ENCODE data around the gene CCR4. TPM values are rescaled to one million over a fixed set of nuclear protein-coding genes. Genes with fewer than 3 reads are reported as not detected.

CCR4 gene
- total and polyA plus RNA-seq, 10 of the 15 experiments (the other 5 are each of a cell fraction or from before 2014, with no cell fraction given): 0.41 to 12.4 (median 5.3) TPM

DNA sequence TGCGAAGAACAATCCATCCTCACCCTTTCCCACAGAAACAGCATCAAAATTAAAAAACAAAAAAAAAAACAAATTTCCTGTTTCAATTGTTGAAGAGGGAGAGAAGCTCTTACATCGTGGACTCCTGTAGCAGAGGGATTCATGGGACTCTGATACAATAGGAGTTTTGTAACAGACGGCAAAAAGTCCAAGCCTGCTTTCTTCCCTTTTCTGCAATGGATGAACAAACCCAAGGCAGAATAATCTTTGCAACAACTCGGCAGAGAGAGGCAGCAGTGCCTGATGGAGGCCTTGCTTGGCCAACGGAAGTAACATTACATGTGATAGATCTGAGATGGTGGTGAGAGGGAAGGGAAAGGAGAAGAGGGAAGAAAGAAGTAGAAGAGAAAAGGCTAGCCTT, 26.9 kb downstream of the CCR4 start (continued):
- TF ChIP-seq, protein P1, sequence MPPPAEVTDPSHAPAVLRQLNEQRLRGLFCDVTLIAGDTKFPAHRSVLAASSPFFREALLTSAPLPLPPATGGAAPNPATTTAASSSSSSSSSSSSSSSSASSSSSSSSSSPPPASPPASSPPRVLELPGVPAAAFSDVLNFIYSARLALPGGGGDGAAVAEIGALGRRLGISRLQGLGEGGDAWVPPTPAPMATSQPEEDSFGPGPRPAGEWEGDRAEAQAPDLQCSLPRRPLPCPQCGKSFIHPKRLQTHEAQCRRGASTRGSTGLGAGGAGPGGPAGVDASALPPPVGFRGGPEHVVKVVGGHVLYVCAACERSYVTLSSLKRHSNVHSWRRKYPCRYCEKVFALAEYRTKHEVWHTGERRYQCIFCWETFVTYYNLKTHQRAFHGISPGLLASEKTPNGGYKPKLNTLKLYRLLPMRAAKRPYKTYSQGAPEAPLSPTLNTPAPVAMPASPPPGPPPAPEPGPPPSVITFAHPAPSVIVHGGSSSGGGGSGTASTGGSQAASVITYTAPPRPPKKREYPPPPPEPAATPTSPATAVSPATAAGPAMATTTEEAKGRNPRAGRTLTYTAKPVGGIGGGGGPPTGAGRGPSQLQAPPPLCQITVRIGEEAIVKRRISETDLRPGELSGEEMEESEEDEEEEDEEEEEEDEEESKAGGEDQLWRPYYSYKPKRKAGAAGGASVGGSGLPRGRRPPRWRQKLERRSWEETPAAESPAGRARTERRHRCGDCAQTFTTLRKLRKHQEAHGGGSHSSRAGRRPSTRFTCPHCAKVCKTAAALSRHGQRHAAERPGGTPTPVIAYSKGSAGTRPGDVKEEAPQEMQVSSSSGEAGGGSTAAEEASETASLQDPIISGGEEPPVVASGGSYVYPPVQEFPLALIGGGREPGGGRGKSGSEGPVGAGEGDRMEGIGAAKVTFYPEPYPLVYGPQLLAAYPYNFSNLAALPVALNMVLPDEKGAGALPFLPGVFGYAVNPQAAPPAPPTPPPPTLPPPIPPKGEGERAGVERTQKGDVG (CRISPR knock-in tag; IDR thresholded peaks at IDR 0.05): no peak

DNA sequence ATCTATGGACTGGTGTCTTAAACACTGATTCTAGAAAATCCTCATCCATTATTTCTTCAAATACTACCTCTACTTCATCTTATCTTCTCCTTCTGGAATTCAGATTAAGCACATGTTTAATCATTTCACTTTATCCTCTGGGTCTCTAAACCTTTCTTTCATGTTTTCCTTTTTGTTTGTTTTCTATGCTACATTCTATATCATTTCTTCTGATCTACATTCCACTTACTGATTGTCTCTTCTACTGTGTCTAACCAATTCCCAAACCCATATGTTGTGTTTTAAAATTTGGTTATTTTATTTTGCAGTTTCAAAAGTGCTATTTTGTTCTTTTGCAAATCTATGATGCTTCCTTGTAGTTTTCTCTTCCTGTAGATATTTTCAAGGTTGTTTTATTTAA, 31.7 kb downstream of the CCR4 start:
- Histone ChIP-seq H3K79me2 (ENCODE audit: control insufficient read depth, insufficient read depth, low read length) (no peaks in the 10 kb centered on the region), H2AFZ (ENCODE audit: control insufficient read depth, low read depth, low read length) (no peak overlapping the region), H4K20me1 (ENCODE audit: control insufficient read depth, insufficient read depth) (no peaks in the 10 kb centered on the region), H3K36me3 (ENCODE audit: control insufficient read depth in 2 of 2, insufficient read depth in 2 of 2, low read length in 1 of 2) (no peaks in the 10 kb centered on the region), H3K4me2 (ENCODE audit: control insufficient read depth, insufficient read depth) (no peak overlapping the region), H3K27me3 (replicated peaks in 1 of 2; ENCODE audit: control insufficient read depth in 2 of 2, insufficient read depth in 2 of 2, low read length in 1 of 2) (no peaks in the 10 kb centered on the region), H3K4me1 (ENCODE audit: control insufficient read depth, insufficient read depth, low read length) (no peaks in the 10 kb centered on the region), H3K9me3 (replicated peaks; ENCODE audit: control insufficient read depth, insufficient read depth, low read length) (no peaks in the 10 kb centered on the region), H3K4me3 (no peak overlapping the region), H3K9ac (ENCODE audit: control insufficient read depth, insufficient read depth, low read length) (no peak overlapping the region), H3K27ac (ENCODE audit: control insufficient read depth, insufficient read depth) (no peak overlapping the region)
- ATAC-seq (no peak), DNase-seq (ENCODE audit: low read depth, low spot score) (no peak), FAIRE-seq (no peak)
- BruUV-seq (replicated peaks): no TSS peak
- ChIA-PET POLR2A (interaction anchor here (1.1 kb wide), 1 partner anchor 9 kb away, joined by 3 read pairs; no protein-coding TSS in a partner anchor), RAD21 (ENCODE audit: unreplicated experiment) (no interaction called here), SMC1A (ENCODE audit: uncharacterized antibody, unreplicated experiment) (interaction anchor here (1.2 kb wide), 1 partner anchor 22 kb away, joined by 3 read pairs; no protein-coding TSS in a partner anchor), CTCF (no interaction called here)
- in situ Hi-C loops (cut with MboI): no loop called here
- intact Hi-C loops (cut with micrococcal nuclease; ENCODE audit: unreplicated experiment): no loop called here
- no peak for TF ChIP-seq CBFB (IDR thresholded peaks at IDR 0.05; ENCODE audit: low read depth)
- TF ChIP-seq KDM1A (IDR thresholded peaks at IDR 0.05; ENCODE audit: borderline replicate concordance): no peak
- no peak for TF ChIP-seq KAT2A (conservative IDR thresholded peaks at IDR 0.05; ENCODE audit: control insufficient read depth, low read depth, low read length)
- TF ChIP-seq JUND (IDR thresholded peaks at IDR 0.05; ENCODE audit: low read depth, low read length): no peak
- TF ChIP-seq, protein P2, sequence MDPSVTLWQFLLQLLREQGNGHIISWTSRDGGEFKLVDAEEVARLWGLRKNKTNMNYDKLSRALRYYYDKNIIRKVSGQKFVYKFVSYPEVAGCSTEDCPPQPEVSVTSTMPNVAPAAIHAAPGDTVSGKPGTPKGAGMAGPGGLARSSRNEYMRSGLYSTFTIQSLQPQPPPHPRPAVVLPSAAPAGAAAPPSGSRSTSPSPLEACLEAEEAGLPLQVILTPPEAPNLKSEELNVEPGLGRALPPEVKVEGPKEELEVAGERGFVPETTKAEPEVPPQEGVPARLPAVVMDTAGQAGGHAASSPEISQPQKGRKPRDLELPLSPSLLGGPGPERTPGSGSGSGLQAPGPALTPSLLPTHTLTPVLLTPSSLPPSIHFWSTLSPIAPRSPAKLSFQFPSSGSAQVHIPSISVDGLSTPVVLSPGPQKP (IDR thresholded peaks at IDR 0.05; ENCODE audit: low read depth, low read length): no peak
- TF ChIP-seq, protein P3, sequence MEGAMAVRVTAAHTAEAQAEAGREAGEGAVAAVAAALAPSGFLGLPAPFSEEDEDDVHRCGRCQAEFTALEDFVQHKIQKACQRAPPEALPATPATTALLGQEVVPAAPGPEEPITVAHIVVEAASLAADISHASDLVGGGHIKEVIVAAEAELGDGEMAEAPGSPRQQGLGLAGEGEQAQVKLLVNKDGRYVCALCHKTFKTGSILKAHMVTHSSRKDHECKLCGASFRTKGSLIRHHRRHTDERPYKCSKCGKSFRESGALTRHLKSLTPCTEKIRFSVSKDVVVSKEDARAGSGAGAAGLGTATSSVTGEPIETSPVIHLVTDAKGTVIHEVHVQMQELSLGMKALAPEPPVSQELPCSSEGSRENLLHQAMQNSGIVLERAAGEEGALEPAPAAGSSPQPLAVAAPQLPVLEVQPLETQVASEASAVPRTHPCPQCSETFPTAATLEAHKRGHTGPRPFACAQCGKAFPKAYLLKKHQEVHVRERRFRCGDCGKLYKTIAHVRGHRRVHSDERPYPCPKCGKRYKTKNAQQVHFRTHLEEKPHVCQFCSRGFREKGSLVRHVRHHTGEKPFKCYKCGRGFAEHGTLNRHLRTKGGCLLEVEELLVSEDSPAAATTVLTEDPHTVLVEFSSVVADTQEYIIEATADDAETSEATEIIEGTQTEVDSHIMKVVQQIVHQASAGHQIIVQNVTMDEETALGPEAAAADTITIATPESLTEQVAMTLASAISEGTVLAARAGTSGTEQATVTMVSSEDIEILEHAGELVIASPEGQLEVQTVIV (IDR thresholded peaks at IDR 0.05; ENCODE audit: borderline replicate concordance, partially characterized antibody): no peak
- TF ChIP-seq ESRRA (IDR thresholded peaks at IDR 0.05; ENCODE audit: low read length): no peak
- no peak for TF ChIP-seq DPF2 (IDR thresholded peaks at IDR 0.05)
- TF ChIP-seq, protein P4, sequence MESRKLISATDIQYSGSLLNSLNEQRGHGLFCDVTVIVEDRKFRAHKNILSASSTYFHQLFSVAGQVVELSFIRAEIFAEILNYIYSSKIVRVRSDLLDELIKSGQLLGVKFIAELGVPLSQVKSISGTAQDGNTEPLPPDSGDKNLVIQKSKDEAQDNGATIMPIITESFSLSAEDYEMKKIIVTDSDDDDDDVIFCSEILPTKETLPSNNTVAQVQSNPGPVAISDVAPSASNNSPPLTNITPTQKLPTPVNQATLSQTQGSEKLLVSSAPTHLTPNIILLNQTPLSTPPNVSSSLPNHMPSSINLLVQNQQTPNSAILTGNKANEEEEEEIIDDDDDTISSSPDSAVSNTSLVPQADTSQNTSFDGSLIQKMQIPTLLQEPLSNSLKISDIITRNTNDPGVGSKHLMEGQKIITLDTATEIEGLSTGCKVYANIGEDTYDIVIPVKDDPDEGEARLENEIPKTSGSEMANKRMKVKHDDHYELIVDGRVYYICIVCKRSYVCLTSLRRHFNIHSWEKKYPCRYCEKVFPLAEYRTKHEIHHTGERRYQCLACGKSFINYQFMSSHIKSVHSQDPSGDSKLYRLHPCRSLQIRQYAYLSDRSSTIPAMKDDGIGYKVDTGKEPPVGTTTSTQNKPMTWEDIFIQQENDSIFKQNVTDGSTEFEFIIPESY (IDR thresholded peaks at IDR 0.05): no peak
- TF ChIP-seq NFXL1 (IDR thresholded peaks at IDR 0.05; ENCODE audit: borderline replicate concordance): no peak
- TF ChIP-seq CEBPB (IDR thresholded peaks at IDR 0.05; ENCODE audit: borderline replicate concordance in 1 of 2, low read depth in 2 of 2, low read length in 2 of 2): no peak

All from GM12878 (cell line).